ENCODE results near the gene HUNK.

The HUNK gene

DNA sequence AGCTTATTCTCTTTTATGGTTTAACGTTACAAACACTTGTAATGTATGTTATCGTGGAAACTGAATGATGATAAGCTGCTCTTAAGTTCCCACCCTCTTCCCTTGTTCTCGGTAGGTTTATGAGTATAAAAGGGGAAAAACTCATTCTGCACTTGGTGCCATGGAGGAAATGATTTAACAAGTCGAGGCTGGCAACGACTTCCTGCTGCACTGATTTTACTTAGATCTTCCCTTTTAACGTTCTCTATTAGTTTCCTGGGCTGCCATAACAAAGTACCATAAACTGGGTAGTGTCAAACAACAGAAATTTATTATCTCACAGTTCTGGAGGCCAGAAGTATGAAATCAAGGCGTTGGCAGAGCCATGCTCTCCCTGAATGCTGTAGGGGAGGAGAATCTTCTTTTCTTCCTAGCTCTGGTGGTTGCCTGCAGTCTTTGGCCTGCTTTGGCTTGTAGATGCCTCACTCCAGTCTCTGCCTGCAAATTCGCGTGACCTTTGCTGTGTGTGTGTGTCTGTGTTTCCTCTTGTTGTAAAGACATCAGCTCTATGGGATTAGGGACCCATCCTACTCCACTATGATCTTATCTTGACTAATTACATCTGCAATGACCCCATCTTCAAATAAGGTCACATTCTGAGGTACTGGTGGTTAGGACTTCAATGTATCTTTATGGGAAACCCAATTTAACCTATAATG is 26.3 kb downstream of the HUNK start:
- no peak for DNase-seq

DNA sequence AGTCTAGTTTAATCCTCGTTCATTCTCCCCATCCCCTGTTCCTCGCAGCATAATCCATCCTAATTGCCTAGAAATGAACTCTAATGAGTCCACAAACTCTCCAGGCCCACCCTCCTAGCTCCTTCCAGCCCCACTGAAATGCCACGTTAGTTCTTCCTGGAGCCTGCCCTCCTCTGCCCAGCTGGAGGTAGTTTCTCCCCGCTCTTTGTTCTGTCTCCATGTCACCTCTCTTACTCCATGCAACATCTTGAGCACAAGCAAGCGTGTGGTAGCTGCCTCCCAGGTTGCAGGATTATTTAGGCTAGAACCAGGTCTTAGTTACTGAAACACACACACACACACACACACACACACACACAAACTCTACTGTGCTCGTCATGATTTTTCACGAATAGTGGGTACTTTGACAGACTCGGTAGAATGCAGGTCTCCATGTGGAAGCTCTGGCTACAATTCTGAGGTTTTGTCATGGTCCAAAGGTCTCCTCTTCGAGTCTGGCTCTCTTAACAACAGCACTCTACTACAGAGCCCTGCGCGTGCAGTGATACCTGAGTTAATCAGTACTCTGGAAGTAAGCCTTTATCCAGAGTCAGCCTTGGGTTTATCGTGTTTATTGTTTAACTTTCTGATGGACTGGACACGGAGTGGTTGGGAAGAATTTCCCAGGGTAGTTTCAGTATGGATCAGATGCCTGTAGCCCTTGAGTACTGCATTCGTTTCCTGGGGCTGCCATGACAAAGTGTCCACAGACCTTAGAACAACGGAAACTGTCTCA is 27.5 kb downstream of the HUNK start:
- no peak for DNase-seq

DNA sequence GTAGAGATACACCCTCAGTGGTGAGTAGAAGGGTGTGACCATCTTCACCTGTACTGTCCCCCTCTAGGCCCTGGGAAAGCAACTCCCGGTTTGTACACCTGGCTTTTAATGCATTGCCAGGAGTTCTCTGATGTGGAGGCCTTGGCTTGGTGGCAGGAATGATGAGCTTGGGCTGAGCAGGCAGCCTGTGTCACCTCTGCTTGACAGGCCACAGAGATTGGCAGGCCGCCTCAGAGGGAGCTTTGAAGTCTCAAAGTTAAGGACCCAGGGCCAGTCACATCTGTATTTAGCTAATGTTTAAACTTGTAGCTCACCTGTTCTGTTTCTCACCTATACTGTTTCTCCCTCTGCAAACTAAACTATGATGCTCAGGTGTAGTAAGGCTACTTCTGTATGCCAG is 28.5 kb downstream of the HUNK start:
- DNase-seq = no peak

DNA sequence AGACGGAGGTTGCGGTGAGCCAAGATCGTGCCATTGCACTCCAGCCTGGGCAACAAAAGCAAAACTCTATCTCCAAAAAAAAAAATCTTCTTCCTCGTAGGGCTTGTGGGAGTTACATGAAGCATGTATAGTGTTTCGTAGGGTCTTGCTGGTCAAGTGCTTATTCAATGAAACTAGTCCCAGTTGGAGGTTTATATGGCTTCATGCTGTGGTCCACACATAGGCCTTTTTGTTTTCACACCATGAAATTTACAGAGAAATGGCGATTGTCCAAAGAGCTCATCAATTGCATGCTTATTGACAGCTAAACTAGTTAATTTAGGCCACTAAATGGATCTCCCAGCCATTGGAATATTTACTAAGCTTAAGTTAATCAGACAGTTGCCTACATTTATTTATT is 29.6 kb downstream of the HUNK start:
- no peak for DNase-seq

DNA sequence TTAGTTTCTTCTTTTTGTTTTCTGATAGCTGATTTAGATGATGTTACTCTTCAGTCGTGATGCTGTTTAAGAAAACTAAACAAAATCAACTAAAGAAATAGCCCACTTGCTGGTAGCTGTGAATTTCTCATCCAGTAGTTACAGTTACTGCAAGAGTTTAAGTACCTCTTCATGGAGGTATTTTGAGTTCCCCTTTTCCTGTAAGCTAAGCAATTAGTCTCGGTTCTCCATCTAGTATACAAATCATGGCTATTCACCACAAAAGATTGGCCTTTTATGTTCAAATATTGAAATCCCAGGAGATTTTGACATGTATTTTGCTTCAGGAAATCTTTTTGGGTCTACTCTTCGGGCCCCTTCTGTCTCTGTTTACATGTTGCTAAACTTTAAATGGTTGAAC is 31.1 kb downstream of the HUNK start:
- DNase-seq = no peak

DNA sequence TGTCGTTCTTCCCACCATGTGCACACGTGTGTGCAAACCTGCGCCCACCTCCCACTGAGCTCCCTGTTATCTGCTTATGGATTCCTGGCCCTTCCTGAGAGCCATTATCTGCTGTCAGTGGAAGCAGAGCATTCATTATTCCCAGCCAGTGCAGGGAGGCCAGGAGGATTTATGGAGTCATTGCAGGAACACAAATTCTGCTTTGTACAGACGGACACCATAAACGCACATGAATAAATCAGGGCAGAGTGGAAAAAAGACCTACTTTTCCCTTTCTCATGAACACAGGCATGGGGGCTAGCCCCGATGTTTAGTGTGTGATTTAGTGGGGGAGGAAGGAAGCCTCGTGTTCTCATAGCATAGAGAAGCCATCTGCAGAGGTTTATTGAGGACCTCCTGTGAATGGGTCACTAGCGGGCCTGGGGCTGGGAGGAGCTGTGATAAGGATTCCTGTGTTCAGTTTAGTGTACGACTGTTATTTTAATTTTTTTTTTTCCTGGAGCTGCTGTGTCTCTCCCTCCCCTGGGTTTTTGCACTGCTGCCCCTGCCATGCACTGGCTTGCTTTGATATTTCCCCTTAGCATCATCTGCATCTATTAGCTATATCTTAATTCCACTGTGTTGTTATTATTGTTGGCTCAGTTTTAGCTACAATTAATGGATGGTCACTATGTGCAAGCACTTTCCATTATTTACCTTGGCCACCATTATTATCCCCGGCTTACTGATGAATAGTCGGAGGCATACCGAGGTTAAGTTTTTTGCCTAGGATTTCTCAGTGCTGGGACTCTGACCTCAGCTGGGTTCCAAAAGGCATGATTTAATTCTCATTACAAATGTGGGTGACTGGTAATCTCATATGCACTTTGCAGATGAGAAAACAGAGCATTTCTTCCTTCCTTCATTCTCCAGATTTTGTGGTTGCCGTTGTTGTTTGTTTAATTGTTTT is 33.0 kb downstream of the HUNK start:
- DNase-seq = no peak

DNA sequence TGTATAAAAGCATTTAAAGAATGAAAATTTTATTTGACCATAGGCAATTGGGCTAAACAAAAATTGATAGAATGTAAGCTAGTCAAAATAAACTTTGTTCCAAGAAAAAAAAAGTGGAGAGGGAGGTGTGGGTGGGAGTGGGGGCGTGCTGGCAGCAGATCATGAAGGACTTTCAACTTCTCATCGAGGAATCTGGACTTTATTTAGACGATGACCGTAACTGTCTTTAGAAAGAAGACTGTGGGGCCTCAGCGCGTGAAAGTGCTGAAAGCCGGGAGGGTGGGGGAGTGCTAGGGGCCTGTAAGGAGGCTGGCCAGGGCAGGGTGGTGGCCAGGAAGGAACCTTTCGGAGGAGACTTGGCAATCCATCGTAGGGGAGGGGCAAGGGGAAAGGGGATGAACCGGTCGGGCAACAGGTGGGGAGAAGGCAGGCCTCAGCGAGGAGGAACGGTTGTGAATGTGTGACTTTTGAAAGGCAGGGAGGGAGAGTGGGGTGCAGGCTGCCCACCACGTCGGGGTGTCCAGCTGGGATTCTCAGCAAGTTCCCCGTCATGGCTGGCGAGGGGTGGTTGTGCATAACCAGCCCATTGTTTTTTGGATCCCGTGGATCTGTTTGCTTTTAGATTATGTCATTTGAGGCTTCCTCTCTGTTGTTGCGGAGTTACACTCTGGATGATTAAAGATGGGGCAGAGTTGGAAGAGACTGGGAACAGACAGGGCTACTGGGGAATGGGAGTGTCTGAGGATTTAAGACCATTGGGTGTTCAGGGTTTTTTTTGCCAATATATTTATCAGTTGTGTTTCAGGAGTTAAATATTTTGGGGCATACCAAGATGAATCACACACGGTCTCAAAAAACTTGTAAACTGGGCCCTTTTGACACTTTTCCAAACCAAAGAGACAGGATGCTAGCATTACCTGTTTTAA is 35.5 kb downstream of the HUNK start:
- no peak for DNase-seq

DNA sequence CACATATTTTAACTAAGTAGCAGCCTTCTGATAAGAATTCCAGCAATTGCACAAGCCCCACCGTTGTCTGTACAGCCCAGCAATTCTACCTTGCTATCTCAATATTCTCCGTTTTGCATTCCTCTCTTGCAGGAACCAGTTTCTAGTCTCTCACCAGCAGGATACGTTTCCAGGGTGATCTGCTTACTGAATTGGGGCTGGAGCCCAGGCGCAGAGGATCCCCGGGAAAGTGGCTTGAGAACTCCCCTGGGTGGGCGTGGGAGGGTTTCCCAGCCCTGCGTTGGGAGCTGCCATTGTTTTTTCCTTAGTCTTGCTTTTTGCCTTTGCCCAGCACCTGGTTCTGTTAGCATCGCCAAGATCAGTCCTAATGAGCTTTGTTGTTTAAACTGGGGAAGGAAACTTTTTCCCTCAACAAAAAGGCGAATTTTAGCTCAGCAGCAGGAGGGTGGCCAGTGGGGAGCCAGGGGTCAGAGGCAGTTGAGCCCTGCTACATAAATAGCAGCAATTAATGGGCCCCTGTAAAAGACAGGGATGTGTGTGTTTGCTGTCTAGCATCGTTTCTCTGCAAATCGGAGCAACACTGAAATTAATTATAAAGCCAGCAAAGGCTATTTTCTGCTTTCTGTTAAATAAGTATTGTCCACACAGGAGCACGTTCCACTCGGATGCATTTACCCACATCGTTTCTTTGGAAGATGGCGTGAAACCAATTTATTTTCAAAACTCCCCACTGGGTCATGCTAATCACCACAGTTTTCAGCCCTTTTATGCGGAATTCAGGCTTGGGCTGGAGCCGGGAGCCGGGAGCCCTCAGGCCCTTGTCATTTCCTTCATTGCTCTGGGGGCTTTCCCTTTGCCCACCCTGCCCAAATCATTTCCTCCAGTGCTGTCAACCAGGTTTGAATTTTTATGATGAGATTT is 36.6 kb downstream of the HUNK start:
- no peak for DNase-seq

DNA sequence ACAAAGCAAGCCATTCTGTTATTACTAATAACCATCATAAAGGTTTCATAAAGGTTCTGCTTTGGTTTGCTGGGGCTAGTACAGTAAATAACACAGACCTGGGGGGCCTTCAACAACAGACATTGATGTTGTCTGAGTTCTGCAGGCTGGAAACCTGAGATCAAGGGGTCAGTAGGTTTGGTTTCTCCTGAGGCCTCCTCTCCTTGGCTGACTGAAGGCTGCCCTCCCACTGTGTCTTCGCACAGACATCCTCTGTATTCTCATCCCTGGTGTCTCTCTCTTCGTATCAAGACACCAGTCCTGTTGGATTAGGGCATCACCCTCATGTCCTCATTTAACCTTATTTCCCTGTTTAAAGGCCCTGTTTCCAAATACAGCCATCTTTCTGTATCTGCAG is 37.3 kb downstream of the HUNK start:
- DNase-seq = no peak

DNA sequence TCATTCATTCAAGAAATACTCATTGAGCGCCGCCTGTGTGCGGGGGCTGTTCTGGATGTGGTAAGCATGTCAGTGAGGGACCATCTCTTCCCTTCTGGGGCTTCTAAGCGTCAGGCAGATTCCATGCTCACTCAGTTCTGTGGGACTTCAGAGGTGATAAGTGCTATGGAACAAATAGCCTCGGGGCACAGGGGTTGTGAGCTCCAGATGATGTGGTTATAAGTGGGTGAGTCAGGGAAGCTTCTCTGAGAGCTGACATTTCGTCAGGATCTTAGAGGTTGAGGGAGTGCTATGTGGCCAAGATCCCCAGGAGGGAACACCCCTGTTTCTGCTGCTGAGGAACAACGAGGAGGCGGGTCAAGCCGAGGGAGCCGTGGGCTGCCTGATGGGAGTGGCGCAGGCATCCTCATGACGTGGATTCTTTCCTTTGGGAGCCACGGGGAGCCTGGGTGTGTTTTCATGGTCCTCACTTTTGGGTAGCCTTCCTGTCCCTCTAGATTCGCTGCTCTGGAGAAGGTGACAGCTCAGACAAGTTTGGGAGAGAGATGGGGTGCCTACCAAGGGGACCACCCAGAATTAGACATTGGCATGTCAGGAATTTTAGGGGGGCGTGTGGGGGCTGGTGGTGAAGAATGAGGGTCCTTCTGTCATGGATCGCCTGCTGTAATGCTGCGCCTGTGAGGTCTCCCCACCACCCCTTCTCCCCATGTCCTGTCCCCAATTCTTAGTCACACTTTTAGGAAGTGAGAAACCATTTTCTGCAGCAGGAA is 38.5 kb downstream of the HUNK start:
- no peak for DNase-seq

DNA sequence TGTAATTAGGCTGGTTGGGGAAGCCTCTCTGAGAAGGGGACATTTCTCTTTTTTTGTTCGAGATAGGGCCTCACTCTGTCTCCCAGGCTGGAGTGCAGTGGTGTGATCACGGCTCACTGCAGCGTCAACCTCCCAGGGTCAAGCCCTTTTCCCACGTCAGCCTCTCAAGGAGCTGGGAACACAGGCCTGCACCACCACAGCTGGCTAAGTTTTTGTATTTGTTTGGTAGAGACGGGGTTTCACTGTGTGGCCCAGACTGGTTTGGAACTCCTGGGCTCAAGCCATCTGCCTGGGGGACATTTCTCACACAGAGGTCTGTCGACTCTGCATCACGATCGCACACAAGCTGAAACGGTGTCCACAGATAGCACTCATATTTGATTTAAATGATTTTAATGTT is 39.7 kb downstream of the HUNK start:
- no peak for DNase-seq

DNA sequence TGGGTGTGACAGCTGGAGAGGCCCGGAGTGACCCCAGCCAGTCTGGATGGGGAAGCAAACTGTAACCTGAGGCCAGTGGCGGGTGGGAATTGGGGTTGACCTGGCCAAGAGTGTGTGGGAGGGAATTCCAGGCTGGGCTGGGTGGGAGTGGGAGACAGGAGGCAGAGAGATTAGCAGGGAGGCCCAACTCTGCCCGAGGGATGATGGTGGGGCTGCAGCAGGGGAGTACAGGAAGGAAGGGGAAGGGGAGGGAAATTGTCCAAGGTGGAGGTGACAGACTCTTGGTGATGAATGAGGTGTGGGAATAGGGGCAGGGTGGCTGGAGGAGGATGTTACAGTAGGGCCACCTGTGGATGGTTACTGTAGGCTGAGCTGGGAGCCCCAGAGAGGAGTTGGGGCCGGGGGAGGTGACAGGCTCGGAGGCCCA is 40.4 kb downstream of the HUNK start:
- DNase-seq = no peak

DNA sequence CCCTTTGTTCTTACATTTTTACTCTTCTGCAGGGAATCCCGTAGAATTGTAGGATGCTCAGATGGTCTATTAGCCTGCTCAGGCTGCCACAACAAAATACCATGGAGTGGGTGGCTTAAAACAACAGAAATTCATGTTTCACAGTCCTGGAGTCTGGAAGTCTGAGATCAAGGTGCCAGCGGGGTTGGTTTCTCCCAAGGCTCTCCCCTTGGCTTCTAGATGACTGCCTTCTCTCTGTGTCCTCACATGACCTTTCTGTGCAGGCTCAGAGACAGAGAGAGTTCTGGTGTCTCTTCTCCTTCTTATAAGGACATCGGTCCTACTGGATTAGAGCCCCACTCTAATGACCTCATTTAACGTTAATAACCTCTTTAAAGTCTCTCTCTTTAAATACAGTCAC is 41.7 kb downstream of the HUNK start:
- DNase-seq = no peak

DNA sequence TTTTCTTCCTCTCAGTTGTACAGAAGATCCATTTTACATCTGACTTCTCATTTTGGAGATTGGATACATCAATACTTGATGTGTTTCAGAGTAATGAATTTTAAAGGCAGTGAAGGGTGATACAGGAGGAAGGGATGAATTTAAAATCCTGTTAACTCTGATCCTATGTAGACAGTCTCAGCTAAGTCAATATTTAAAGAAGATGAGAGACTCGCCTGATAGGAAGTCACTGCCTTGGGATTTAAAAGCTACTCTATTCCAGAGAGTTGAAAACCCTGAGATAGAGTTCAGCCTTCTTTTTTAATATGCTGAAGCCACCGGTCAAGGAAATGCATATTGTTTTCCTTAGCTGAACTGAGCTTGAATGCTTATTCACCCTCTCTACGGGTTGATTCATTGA is 42.7 kb downstream of the HUNK start:
- DNase-seq = no peak

DNA sequence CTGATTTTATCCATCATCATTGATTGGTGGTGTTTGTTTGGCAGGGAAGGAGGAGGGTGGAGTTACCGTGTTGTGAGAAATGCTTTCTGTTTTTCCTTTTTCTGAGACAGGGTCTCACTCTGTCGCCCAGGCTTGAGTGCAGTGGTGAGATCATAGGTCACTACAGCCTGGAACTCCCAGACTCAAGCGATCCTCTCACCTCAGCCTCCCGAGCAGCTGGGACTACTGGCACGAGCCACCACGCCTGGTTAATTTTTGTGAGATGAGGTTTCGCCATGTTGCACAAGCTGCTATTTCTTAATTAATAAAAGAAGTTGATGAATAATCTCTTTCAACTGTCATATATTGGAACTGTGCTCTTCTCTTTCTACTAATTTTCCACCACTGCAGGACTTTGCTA is 44.3 kb downstream of the HUNK start:
- DNase-seq = no peak

DNA sequence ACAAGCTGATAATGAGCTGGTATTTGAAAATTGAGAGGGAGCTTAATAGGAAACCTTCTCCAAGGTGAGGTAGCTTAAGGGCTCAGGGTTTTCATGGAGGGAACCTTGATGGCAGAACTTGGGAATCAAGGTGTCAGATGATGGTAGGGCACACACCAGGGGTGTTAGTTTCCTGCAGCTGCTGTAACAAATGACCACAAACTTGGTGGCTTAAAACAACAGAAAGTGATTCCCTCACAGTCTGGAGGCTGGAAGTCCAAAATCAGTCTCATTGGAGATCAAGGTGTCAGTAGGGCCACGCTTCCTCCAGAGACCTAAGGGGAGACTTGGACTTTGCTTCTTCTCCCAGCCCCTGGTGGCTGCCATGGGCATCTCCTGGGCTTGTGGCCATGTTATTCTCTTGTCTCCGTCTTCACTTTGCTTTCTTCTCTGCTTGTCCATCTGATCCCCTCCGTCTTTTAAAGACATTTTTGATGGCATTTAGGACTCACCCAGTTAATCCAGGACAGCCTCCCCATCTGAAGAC is 45.5 kb downstream of the HUNK start:
- DNase-seq = no peak

DNA sequence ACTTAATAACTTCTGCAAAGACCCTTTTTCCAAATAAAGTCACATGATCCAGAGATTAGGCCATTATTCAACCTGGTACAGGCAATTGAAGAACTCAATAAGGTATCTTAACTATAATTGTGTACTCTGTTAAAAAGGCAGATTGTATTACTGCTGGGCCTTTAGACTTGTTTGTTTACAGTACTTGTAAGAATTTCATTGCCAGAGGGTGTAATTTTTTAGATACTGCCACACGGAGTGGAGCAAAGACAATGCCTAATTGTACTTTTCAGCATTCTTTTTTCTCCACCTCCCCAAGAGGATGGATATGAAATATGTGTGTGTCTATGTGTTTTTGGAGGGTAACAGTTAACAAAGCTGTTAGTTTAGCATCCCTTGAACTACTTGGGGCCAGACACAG is 47.5 kb downstream of the HUNK start:
- no peak for DNase-seq

DNA sequence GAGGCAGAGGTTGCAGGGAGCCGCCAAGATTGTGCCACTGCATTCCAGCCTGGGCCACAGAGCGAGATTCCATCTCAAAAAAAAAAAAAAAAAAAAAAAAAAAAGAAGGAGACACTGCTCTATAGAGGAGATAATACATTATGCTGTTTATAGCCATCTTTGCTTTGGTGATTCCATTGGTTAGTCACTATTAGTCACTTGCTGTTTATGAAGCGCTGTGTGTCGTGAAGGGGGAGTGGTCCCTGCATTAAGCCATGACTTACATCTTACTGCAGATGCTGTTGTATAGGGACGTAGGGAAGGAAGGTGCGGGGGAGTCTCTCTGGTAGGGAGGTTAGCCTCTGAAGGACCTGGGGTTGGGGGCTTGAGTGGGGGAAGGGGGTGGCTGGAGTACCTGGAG is 48.3 kb downstream of the HUNK start:
- no peak for DNase-seq

DNA sequence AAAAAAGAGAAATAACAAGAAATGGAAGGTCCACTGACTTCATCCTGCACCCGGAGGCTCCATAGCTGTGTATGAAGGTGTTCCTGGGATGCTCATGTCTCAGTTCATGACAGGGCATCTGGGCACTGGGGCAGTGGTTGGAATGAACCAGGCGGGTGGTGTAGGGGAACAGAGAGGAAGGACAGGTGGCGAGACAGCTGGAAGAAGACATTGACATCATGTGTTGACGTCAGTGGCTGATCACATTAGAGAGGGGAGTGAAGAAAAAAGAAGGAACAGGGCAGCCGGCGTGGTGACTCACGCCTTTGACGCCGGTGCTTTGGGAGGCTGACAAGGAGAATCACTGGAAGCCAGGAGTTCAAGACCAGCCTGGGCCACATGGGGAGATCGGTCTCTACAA is 50.1 kb downstream of the HUNK start:
- no peak for DNase-seq

DNA sequence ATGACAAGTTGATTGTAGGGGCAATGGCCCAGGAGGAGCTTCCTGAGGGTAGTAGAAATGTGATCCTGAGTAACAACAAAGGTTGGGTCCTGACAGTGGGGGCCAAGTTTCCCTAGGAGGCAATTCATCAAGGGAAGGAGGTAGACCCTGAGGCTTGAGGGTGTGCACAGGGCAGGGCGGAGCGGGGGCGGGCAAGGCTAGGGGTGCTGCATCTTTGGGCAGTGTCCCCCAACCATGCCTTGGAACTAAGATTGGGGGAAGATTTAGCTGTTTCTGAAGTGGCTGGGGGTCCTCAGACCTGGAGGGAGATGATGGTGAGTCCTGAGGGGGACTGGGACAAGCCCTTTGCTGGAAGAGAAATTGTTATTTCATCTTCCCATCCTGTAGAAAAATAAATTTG is 50.9 kb downstream of the HUNK start:
- no peak for DNase-seq
